H9 (cell line): ENCODE measurements around the gene ROBO4. TPM values are rescaled to one million over a fixed set of nuclear protein-coding genes. Genes with fewer than 3 reads are reported as not detected.

Experiments used
- DNase-seq: peaks from one replicate; pipeline ENCODE4 v3.0.0-alpha.2; 2017
- H2AFZ ChIP-seq: one replicate; pipeline ENCODE4 v1.6.1; 2013; ENCODE audit warnings: mild to moderate bottlenecking, low read length, control low read depth, moderate library complexity
- H2AK5ac ChIP-seq: 2 replicates; pipeline ENCODE4 v1.6.1; 2013; ENCODE audit warnings: low read length, control low read depth, mixed read lengths; ENCODE audit not compliant: insufficient read length
- H2BK120ac ChIP-seq: one replicate; pipeline ENCODE4 v1.6.1; 2013; ENCODE audit warnings: low read depth, mild to moderate bottlenecking, low read length, control low read depth, inconsistent platforms; ENCODE audit not compliant: poor library complexity, severe bottlenecking
- H2BK12ac ChIP-seq: 2 replicates; pipeline ENCODE4 v1.6.1; 2013; ENCODE audit warnings: low read length, control low read depth, mixed read lengths, low read depth; ENCODE audit not compliant: insufficient read length
- H2BK15ac ChIP-seq: 2 replicates; pipeline ENCODE4 v1.6.1; 2013; ENCODE audit warnings: low read depth, low read length, control low read depth
- H2BK20ac ChIP-seq: one replicate; pipeline ENCODE4 v1.6.1; 2013; ENCODE audit warnings: low read depth, mild to moderate bottlenecking, low read length, control low read depth, inconsistent platforms; ENCODE audit not compliant: poor library complexity, severe bottlenecking
- H2BK5ac ChIP-seq: 2 replicates; pipeline ENCODE4 v1.6.1; 2013; ENCODE audit warnings: low read length, control low read depth, mixed read lengths; ENCODE audit not compliant: insufficient read length
- H3K14ac ChIP-seq: 2 replicates; pipeline ENCODE4 v1.6.1; 2013; ENCODE audit warnings: low read length, control low read depth; ENCODE audit not compliant: insufficient read depth
- H3K18ac ChIP-seq: 2 replicates; pipeline ENCODE4 v1.6.1; 2013; ENCODE audit warnings: low read depth, mild to moderate bottlenecking, mixed read lengths, low read length, control low read depth; ENCODE audit not compliant: insufficient read length
- H3K23ac ChIP-seq: 2 replicates; pipeline ENCODE4 v1.6.1; 2013; ENCODE audit warnings: low read length, control low read depth, mixed read lengths, low read depth; ENCODE audit not compliant: insufficient read length
- H3K23me2 ChIP-seq: 2 replicates; pipeline ENCODE4 v1.6.1; 2013; ENCODE audit warnings: low read depth, mild to moderate bottlenecking, mixed read lengths, low read length, control low read depth; ENCODE audit not compliant: insufficient read length, poor library complexity, severe bottlenecking
- H3K27ac ChIP-seq: 2 replicates; pipeline ENCODE4 v1.5.1; 2013; ENCODE audit warnings: low read length, control low read depth, mixed read lengths, low read depth; ENCODE audit not compliant: insufficient read length
- H3K27me3 ChIP-seq: 2 replicates; pipeline ENCODE4 v1.6.1; 2013; ENCODE audit warnings: low read length, control low read depth, inconsistent platforms; ENCODE audit not compliant: insufficient read depth
- H3K4ac ChIP-seq: 2 replicates; pipeline ENCODE4 v1.6.1; 2013; ENCODE audit warnings: low read depth, mild to moderate bottlenecking, control low read depth, inconsistent platforms, low read length, moderate library complexity
- H3K4me1 ChIP-seq: 2 replicates; pipeline ENCODE4 v1.6.1; 2013; ENCODE audit warnings: low read length, control low read depth, inconsistent platforms; ENCODE audit not compliant: insufficient read depth
- H3K4me2 ChIP-seq: 2 replicates; pipeline ENCODE4 v1.6.1; 2013; ENCODE audit warnings: low read length, control low read depth, mixed read lengths; ENCODE audit not compliant: insufficient read length, insufficient read depth
- H3K56ac ChIP-seq: 2 replicates; pipeline ENCODE4 v1.6.1; 2013; ENCODE audit warnings: low read depth, mild to moderate bottlenecking, mixed read lengths, low read length, control low read depth; ENCODE audit not compliant: insufficient read length
- H3K79me1 ChIP-seq: 2 replicates; pipeline ENCODE4 v1.6.1; 2013; ENCODE audit warnings: low read depth, mild to moderate bottlenecking, moderate library complexity, low read length, control low read depth, inconsistent platforms; ENCODE audit not compliant: insufficient read depth, poor library complexity, severe bottlenecking
- H3K79me2 ChIP-seq: 2 replicates; pipeline ENCODE4 v1.6.1; 2013; ENCODE audit warnings: low read length, control low read depth, inconsistent platforms; ENCODE audit not compliant: insufficient read depth
- H3K9ac ChIP-seq: 2 replicates; pipeline ENCODE4 v1.6.1; 2013; ENCODE audit warnings: low read length, control low read depth, mixed read lengths; ENCODE audit not compliant: insufficient read length; ENCODE audit errors: extremely low read depth
- H3K9me3 ChIP-seq: one replicate; pipeline ENCODE4 v1.6.1; 2013; ENCODE audit warnings: low read depth, low read length, inconsistent platforms; ENCODE audit not compliant: control insufficient read depth
- H3T11ph ChIP-seq: one replicate; pipeline ENCODE4 v1.6.1; 2013; ENCODE audit warnings: mild to moderate bottlenecking, low read length, control low read depth, inconsistent platforms
- H4K20me1 ChIP-seq: one replicate; pipeline ENCODE4 v1.6.1; 2013; ENCODE audit not compliant: control insufficient read depth, insufficient read length, insufficient read depth
- H4K5ac ChIP-seq: 2 replicates; pipeline ENCODE4 v1.6.1; 2013; ENCODE audit warnings: low read depth, mild to moderate bottlenecking, mixed read lengths, low read length, control low read depth; ENCODE audit not compliant: insufficient read length
- H4K8ac ChIP-seq: replicated peaks from 2 replicates; pipeline ENCODE4 v1.6.1; 2013; ENCODE audit warnings: low read length, control low read depth, mixed read lengths, low read depth; ENCODE audit not compliant: insufficient read length
- H4K91ac ChIP-seq: 2 replicates; pipeline ENCODE4 v1.6.1; 2013; ENCODE audit warnings: low read depth, mild to moderate bottlenecking, moderate library complexity, mixed read lengths, low read length, control low read depth; ENCODE audit not compliant: insufficient read length
- H3K27ac Mint-ChIP-seq, 3 experiments: 2 replicates in 2 of 3; 3 replicates in 1 of 3; pipeline ENCODE4 v1.8.0; 2020 to 2021; ENCODE audit warnings: mixed read lengths in 3 of 3, mild to moderate bottlenecking in 1 of 3, moderate library complexity in 1 of 3
- H3K27me3 Mint-ChIP-seq: 2 replicates; pipeline ENCODE4 v1.8.0; 2021; ENCODE audit warnings: low read depth, mild to moderate bottlenecking, moderate library complexity, mixed read lengths
- H3K36me3 Mint-ChIP-seq, 3 experiments: 2 replicates in 2 of 3; 3 replicates in 1 of 3; pipeline ENCODE4 v1.8.0; 2020 to 2021; ENCODE audit warnings: low read depth in 3 of 3, mixed read lengths in 3 of 3; ENCODE audit not compliant: insufficient read depth in 1 of 3
- H3K4me1 Mint-ChIP-seq, 2 experiments: 2 replicates each; pipeline ENCODE4 v1.8.0; 2020; ENCODE audit warnings: mixed read lengths in 2 of 2
- H3K4me3 Mint-ChIP-seq, 2 experiments: 2 replicates in 1 of 2; 3 replicates in 1 of 2; pipeline ENCODE4 v1.8.0; 2020 to 2021; ENCODE audit warnings: mild to moderate bottlenecking in 2 of 2, mixed read lengths in 2 of 2, moderate library complexity in 1 of 2
- H3K9me3 Mint-ChIP-seq, 2 experiments: 2 replicates in 1 of 2; 3 replicates in 1 of 2; pipeline ENCODE4 v1.8.0; 2020; ENCODE audit warnings: mild to moderate bottlenecking in 2 of 2, mixed read lengths in 2 of 2, moderate library complexity in 1 of 2
- CTCF ChIP-seq: fragments of 200-600 bp; sonication (generic); conservative IDR thresholded peaks from 3 replicates; pipeline ENCODE4 v1.8.0; 2021; ENCODE audit warnings: antibody characterized with exemption, mild to moderate bottlenecking
- WGBS: extraction: QIAGEN DNeasy Blood & Tissue Kit; methylation state at CpG from one replicate; pipeline ENCODE4 v1.1.7; 2013; ENCODE audit warnings: missing lambda C conversion rate, low lambda C conversion rate, mixed read lengths; ENCODE audit not compliant: insufficient read length; ENCODE audit errors: extremely low coverage; 5-methylcytosine and 5-hydroxymethylcytosine counted together
- total RNA-seq: library from RNA; stranded (reverse); gene quantifications from 2 replicates; pipeline ENCODE4 v1.2.1, GENCODE V29; 2021

The ROBO4 gene
- total RNA-seq, 1 experiment from 2014 or later, result not detected

- no peak within 1 kb of the TSS for H2AFZ ChIP-seq
- no peak within 1 kb of the TSS for H3K4me2 ChIP-seq
These were observed 21.3 kb upstream of the ROBO4 start, which contains the start of gene HEPN1 for GRCh38 chr11:124918950-124919349. Gene HEPN1, plus strand, starts transcription at chr11:124919250.

More at GRCh38 chr11:124918950-124919349, 21.3 kb upstream of the ROBO4 start, which contains the start of gene HEPN1:
- no peak within 1 kb of the TSS for H3K18ac ChIP-seq
- Mint-ChIP-seq H3K4me3 (peak within 1 kb of the TSS in 1 of 2 experiments; percentile 49; a peak in 3 of 5 replicates), H3K9me3 (peaks cover 3 to 13% of the 10 kb centered on the region in 2 experiments; a peak in 3 of 5 replicates), H3K27me3 (peaks cover 78% of the 10 kb centered on the region), H3K4me1 (peaks cover 0 to 3% of the 10 kb centered on the region in 2 experiments; a peak in 2 of 4 replicates), H3K36me3 (no peaks in the 10 kb centered on the region; a peak in 1 of 7 replicates), H3K27ac (no peak within 1 kb of the TSS; a peak in 1 of 7 replicates)
- H3K56ac ChIP-seq, result no peak within 1 kb of the TSS
- H4K5ac ChIP-seq, result no peak within 1 kb of the TSS
- H3K79me1 ChIP-seq, result no peaks in the 10 kb centered on the region
- H3K4me1 ChIP-seq, result no peaks in the 10 kb centered on the region
- no peak within 1 kb of the TSS for H3K9ac ChIP-seq
- no peak within 1 kb of the TSS for H4K8ac ChIP-seq
- no peaks in the 10 kb centered on the region for H4K20me1 ChIP-seq
- DNase-seq, result no peak
- no peaks in the 10 kb centered on the region for H3K9me3 ChIP-seq
- no peak within 1 kb of the TSS for H3T11ph ChIP-seq
- no peaks in the 10 kb centered on the region for H3K23me2 ChIP-seq
- no peak within 1 kb of the TSS for H2AK5ac ChIP-seq
- 100% methylated on average over 2 of the region's 3 CpGs for WGBS
- H2BK20ac ChIP-seq, result no peak within 1 kb of the TSS
- H3K27me3 ChIP-seq, result peaks cover 17% of the 10 kb centered on the region; the same call in 1 of the 2 replicates
- no peak within 1 kb of the TSS for H4K91ac ChIP-seq
- no peak within 1 kb of the TSS for H3K14ac ChIP-seq
- no peak within 1 kb of the TSS for H2BK15ac ChIP-seq
- no peaks in the 10 kb centered on the region for H3K79me2 ChIP-seq
- no peak within 1 kb of the TSS for H2BK12ac ChIP-seq
- H3K4ac ChIP-seq, result no peak within 1 kb of the TSS
- no peak within 1 kb of the TSS for H2BK5ac ChIP-seq
- H2BK120ac ChIP-seq, result no peak within 1 kb of the TSS
- TF ChIP-seq CTCF, result no peak
- no peak within 1 kb of the TSS for H3K27ac ChIP-seq
- no peak within 1 kb of the TSS for H3K23ac ChIP-seq
